H9 (cell line): ENCODE data around the gene UST. TPM values are rescaled to one million over a fixed set of nuclear protein-coding genes. Genes with fewer than 3 reads are reported as not detected.

ENCODE experiments used
- DNase-seq: peaks from one replicate; pipeline ENCODE4 v3.0.0-alpha.2; 2017
- H2AFZ ChIP-seq: one replicate; pipeline ENCODE4 v1.6.1; 2013; ENCODE audit warnings: mild to moderate bottlenecking, low read length, control low read depth, moderate library complexity
- H2AK5ac ChIP-seq: 2 replicates; pipeline ENCODE4 v1.6.1; 2013; ENCODE audit warnings: low read length, control low read depth, mixed read lengths; ENCODE audit not compliant: insufficient read length
- H2BK120ac ChIP-seq: one replicate; pipeline ENCODE4 v1.6.1; 2013; ENCODE audit warnings: low read depth, mild to moderate bottlenecking, low read length, control low read depth, inconsistent platforms; ENCODE audit not compliant: poor library complexity, severe bottlenecking
- H2BK12ac ChIP-seq: 2 replicates; pipeline ENCODE4 v1.6.1; 2013; ENCODE audit warnings: low read length, control low read depth, mixed read lengths, low read depth; ENCODE audit not compliant: insufficient read length
- H2BK15ac ChIP-seq: 2 replicates; pipeline ENCODE4 v1.6.1; 2013; ENCODE audit warnings: low read depth, low read length, control low read depth
- H2BK20ac ChIP-seq: one replicate; pipeline ENCODE4 v1.6.1; 2013; ENCODE audit warnings: low read depth, mild to moderate bottlenecking, low read length, control low read depth, inconsistent platforms; ENCODE audit not compliant: poor library complexity, severe bottlenecking
- H2BK5ac ChIP-seq: 2 replicates; pipeline ENCODE4 v1.6.1; 2013; ENCODE audit warnings: low read length, control low read depth, mixed read lengths; ENCODE audit not compliant: insufficient read length
- H3K14ac ChIP-seq: 2 replicates; pipeline ENCODE4 v1.6.1; 2013; ENCODE audit warnings: low read length, control low read depth; ENCODE audit not compliant: insufficient read depth
- H3K18ac ChIP-seq: 2 replicates; pipeline ENCODE4 v1.6.1; 2013; ENCODE audit warnings: low read depth, mild to moderate bottlenecking, mixed read lengths, low read length, control low read depth; ENCODE audit not compliant: insufficient read length
- H3K23ac ChIP-seq: 2 replicates; pipeline ENCODE4 v1.6.1; 2013; ENCODE audit warnings: low read length, control low read depth, mixed read lengths, low read depth; ENCODE audit not compliant: insufficient read length
- H3K23me2 ChIP-seq: 2 replicates; pipeline ENCODE4 v1.6.1; 2013; ENCODE audit warnings: low read depth, mild to moderate bottlenecking, mixed read lengths, low read length, control low read depth; ENCODE audit not compliant: insufficient read length, poor library complexity, severe bottlenecking
- H3K27ac ChIP-seq: 2 replicates; pipeline ENCODE4 v1.5.1; 2013; ENCODE audit warnings: low read length, control low read depth, mixed read lengths, low read depth; ENCODE audit not compliant: insufficient read length
- H3K27me3 ChIP-seq: 2 replicates; pipeline ENCODE4 v1.6.1; 2013; ENCODE audit warnings: low read length, control low read depth, inconsistent platforms; ENCODE audit not compliant: insufficient read depth
- H3K4ac ChIP-seq: 2 replicates; pipeline ENCODE4 v1.6.1; 2013; ENCODE audit warnings: low read depth, mild to moderate bottlenecking, control low read depth, inconsistent platforms, low read length, moderate library complexity
- H3K4me1 ChIP-seq: 2 replicates; pipeline ENCODE4 v1.6.1; 2013; ENCODE audit warnings: low read length, control low read depth, inconsistent platforms; ENCODE audit not compliant: insufficient read depth
- H3K4me2 ChIP-seq: 2 replicates; pipeline ENCODE4 v1.6.1; 2013; ENCODE audit warnings: low read length, control low read depth, mixed read lengths; ENCODE audit not compliant: insufficient read length, insufficient read depth
- H3K56ac ChIP-seq: 2 replicates; pipeline ENCODE4 v1.6.1; 2013; ENCODE audit warnings: low read depth, mild to moderate bottlenecking, mixed read lengths, low read length, control low read depth; ENCODE audit not compliant: insufficient read length
- H3K79me1 ChIP-seq: 2 replicates; pipeline ENCODE4 v1.6.1; 2013; ENCODE audit warnings: low read depth, mild to moderate bottlenecking, moderate library complexity, low read length, control low read depth, inconsistent platforms; ENCODE audit not compliant: insufficient read depth, poor library complexity, severe bottlenecking
- H3K79me2 ChIP-seq: 2 replicates; pipeline ENCODE4 v1.6.1; 2013; ENCODE audit warnings: low read length, control low read depth, inconsistent platforms; ENCODE audit not compliant: insufficient read depth
- H3K9ac ChIP-seq: 2 replicates; pipeline ENCODE4 v1.6.1; 2013; ENCODE audit warnings: low read length, control low read depth, mixed read lengths; ENCODE audit not compliant: insufficient read length; ENCODE audit errors: extremely low read depth
- H3K9me3 ChIP-seq: one replicate; pipeline ENCODE4 v1.6.1; 2013; ENCODE audit warnings: low read depth, low read length, inconsistent platforms; ENCODE audit not compliant: control insufficient read depth
- H3T11ph ChIP-seq: one replicate; pipeline ENCODE4 v1.6.1; 2013; ENCODE audit warnings: mild to moderate bottlenecking, low read length, control low read depth, inconsistent platforms
- H4K20me1 ChIP-seq: one replicate; pipeline ENCODE4 v1.6.1; 2013; ENCODE audit not compliant: control insufficient read depth, insufficient read length, insufficient read depth
- H4K5ac ChIP-seq: 2 replicates; pipeline ENCODE4 v1.6.1; 2013; ENCODE audit warnings: low read depth, mild to moderate bottlenecking, mixed read lengths, low read length, control low read depth; ENCODE audit not compliant: insufficient read length
- H4K8ac ChIP-seq: replicated peaks from 2 replicates; pipeline ENCODE4 v1.6.1; 2013; ENCODE audit warnings: low read length, control low read depth, mixed read lengths, low read depth; ENCODE audit not compliant: insufficient read length
- H4K91ac ChIP-seq: 2 replicates; pipeline ENCODE4 v1.6.1; 2013; ENCODE audit warnings: low read depth, mild to moderate bottlenecking, moderate library complexity, mixed read lengths, low read length, control low read depth; ENCODE audit not compliant: insufficient read length
- H3K27ac Mint-ChIP-seq, 3 experiments: 2 replicates in 2 of 3; 3 replicates in 1 of 3; pipeline ENCODE4 v1.8.0; 2020 to 2021; ENCODE audit warnings: mixed read lengths in 3 of 3, mild to moderate bottlenecking in 1 of 3, moderate library complexity in 1 of 3
- H3K27me3 Mint-ChIP-seq: 2 replicates; pipeline ENCODE4 v1.8.0; 2021; ENCODE audit warnings: low read depth, mild to moderate bottlenecking, moderate library complexity, mixed read lengths
- H3K36me3 Mint-ChIP-seq, 3 experiments: 2 replicates in 2 of 3; 3 replicates in 1 of 3; pipeline ENCODE4 v1.8.0; 2020 to 2021; ENCODE audit warnings: low read depth in 3 of 3, mixed read lengths in 3 of 3; ENCODE audit not compliant: insufficient read depth in 1 of 3
- H3K4me1 Mint-ChIP-seq, 2 experiments: 2 replicates each; pipeline ENCODE4 v1.8.0; 2020; ENCODE audit warnings: mixed read lengths in 2 of 2
- H3K4me3 Mint-ChIP-seq, 2 experiments: 2 replicates in 1 of 2; 3 replicates in 1 of 2; pipeline ENCODE4 v1.8.0; 2020 to 2021; ENCODE audit warnings: mild to moderate bottlenecking in 2 of 2, mixed read lengths in 2 of 2, moderate library complexity in 1 of 2
- H3K9me3 Mint-ChIP-seq, 2 experiments: 2 replicates in 1 of 2; 3 replicates in 1 of 2; pipeline ENCODE4 v1.8.0; 2020; ENCODE audit warnings: mild to moderate bottlenecking in 2 of 2, mixed read lengths in 2 of 2, moderate library complexity in 1 of 2
- WGBS: extraction: QIAGEN DNeasy Blood & Tissue Kit; methylation state at CpG from one replicate; pipeline ENCODE4 v1.1.7; 2013; ENCODE audit warnings: missing lambda C conversion rate, low lambda C conversion rate, mixed read lengths; ENCODE audit not compliant: insufficient read length; ENCODE audit errors: extremely low coverage; 5-methylcytosine and 5-hydroxymethylcytosine counted together
- total RNA-seq: library from RNA; stranded (reverse); gene quantifications from 2 replicates; pipeline ENCODE4 v1.2.1, GENCODE V29; 2021
- TF ChIP-seq, protein P1 (sequence below): fragments of 200-600 bp; sonication (generic); conservative IDR thresholded peaks from 3 replicates; pipeline ENCODE4 v1.8.0; 2021; ENCODE audit warnings: antibody characterized with exemption, mild to moderate bottlenecking

UST gene
- total RNA-seq, 1 experiment from 2014 or later = 14.4 TPM

DNA sequence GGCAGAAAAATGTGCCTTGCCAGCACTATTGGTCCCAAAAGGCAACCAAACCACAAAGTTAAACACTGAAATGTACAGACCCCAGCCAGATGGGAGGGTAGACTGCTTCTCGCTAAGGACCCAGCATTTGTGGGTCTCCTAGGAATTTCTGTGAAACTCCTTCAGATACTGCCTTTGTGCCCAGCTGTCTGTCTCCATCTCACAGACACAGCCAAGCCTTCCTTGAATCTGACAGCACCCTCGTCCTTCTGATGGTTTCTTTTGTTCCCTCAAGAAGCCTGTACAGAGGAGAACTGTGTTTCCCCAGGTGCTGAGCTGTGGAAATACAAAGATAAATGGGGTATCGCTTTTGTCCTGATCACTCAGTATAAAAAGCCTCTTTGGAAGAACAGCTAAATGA lies 316.6 kb downstream of the UST start:
- no peak overlapping the region for H4K8ac ChIP-seq
- no peak overlapping the region for H2BK120ac ChIP-seq
- H2AFZ ChIP-seq = no peak overlapping the region
- H4K5ac ChIP-seq = no peak overlapping the region
- H4K91ac ChIP-seq = no peak overlapping the region
- H3K9ac ChIP-seq = no peak overlapping the region
- H3K27me3 Mint-ChIP-seq = no peaks in the 10 kb centered on the region
- WGBS = no CpG with 5 or more reads among the region's 3 CpGs
- no peaks in the 10 kb centered on the region for H3K79me1 ChIP-seq
- H3K23me2 ChIP-seq = no peaks in the 10 kb centered on the region
- no peak for DNase-seq
- H3K4me2 ChIP-seq = no peak overlapping the region
- H2BK5ac ChIP-seq = no peak overlapping the region
- no peak overlapping the region for H2BK15ac ChIP-seq
- H3K23ac ChIP-seq = no peak overlapping the region
- no peak overlapping the region for H3K56ac ChIP-seq
- H3K79me2 ChIP-seq = no peaks in the 10 kb centered on the region
- H3K4ac ChIP-seq = no peak overlapping the region
- no peaks in the 10 kb centered on the region; a peak in 1 of 7 replicates for H3K36me3 Mint-ChIP-seq
- no peaks in the 10 kb centered on the region for H3K9me3 Mint-ChIP-seq
- H4K20me1 ChIP-seq = no peaks in the 10 kb centered on the region
- no peak overlapping the region for H3K18ac ChIP-seq
- no peaks in the 10 kb centered on the region for H3K4me1 ChIP-seq
- no peak overlapping the region for H2BK12ac ChIP-seq
- H3K4me3 Mint-ChIP-seq = no peak overlapping the region
- H3K9me3 ChIP-seq = no peaks in the 10 kb centered on the region
- H3K4me1 Mint-ChIP-seq = peaks cover 9 to 11% of the 10 kb centered on the region in 2 experiments
- H3T11ph ChIP-seq = no peak overlapping the region
- no peak overlapping the region for H3K27ac Mint-ChIP-seq
- no peaks in the 10 kb centered on the region for H3K27me3 ChIP-seq
- H3K27ac ChIP-seq = no peak overlapping the region
- H3K14ac ChIP-seq = no peak overlapping the region
- H2AK5ac ChIP-seq = no peak overlapping the region
- TF ChIP-seq, protein P1, sequence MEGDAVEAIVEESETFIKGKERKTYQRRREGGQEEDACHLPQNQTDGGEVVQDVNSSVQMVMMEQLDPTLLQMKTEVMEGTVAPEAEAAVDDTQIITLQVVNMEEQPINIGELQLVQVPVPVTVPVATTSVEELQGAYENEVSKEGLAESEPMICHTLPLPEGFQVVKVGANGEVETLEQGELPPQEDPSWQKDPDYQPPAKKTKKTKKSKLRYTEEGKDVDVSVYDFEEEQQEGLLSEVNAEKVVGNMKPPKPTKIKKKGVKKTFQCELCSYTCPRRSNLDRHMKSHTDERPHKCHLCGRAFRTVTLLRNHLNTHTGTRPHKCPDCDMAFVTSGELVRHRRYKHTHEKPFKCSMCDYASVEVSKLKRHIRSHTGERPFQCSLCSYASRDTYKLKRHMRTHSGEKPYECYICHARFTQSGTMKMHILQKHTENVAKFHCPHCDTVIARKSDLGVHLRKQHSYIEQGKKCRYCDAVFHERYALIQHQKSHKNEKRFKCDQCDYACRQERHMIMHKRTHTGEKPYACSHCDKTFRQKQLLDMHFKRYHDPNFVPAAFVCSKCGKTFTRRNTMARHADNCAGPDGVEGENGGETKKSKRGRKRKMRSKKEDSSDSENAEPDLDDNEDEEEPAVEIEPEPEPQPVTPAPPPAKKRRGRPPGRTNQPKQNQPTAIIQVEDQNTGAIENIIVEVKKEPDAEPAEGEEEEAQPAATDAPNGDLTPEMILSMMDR = no peak
- no peak overlapping the region for H2BK20ac ChIP-seq
